Panc1 (cell line): ENCODE data around the gene GNG7. TPM values are rescaled to one million over a fixed set of nuclear protein-coding genes. Genes with fewer than 3 reads are reported as not detected.

Source experiments
- ATAC-seq: fragments of 200-7000 bp; cut with Tn5 transposase; 2 replicates; pipeline ENCODE4 v1.9.1; 2020; ENCODE audit warnings: mild to moderate bottlenecking, moderate library complexity
- BruUV-seq: library from RNA; stranded (reverse); fragments of 400-500 nt; replicated peaks from 2 replicates; lab custom pipeline; 2021; lab: Mats Ljungman, UMichigan
- CTCF ChIA-PET: fragments of 300-600 bp; sonication (Branson Sonifier 250); formaldehyde crosslinking; loops from one replicate; lab custom pipeline; 2022; ENCODE audit warnings: antibody characterized with exemption; lab: Charles Lee
- POLR2A ChIA-PET: fragments of 300-600 bp; sonication (Branson Sonifier 250); formaldehyde crosslinking; loops from one replicate; lab custom pipeline; 2022; ENCODE audit warnings: antibody characterized with exemption; lab: Charles Lee
- DNase-seq: peaks from one replicate; pipeline ENCODE4 v3.0.0-alpha.2; 2010; ENCODE audit warnings: low read depth, low spot score
- H3K27ac ChIP-seq: 2 replicates; pipeline ENCODE4 v1.5.1; 2011; ENCODE audit warnings: mild to moderate bottlenecking, low read length, inconsistent platforms
- H3K27me3 ChIP-seq: fragments of 200-500 bp; sonication (Bioruptor generic); 2 replicates; pipeline ENCODE4 v1.6.0; 2014; ENCODE audit warnings: low read length, inconsistent platforms; ENCODE audit not compliant: control insufficient read depth, insufficient read depth
- H3K36me3 ChIP-seq: fragments of 200-500 bp; sonication (Bioruptor generic); 2 replicates; pipeline ENCODE4 v1.5.1; 2014; ENCODE audit warnings: inconsistent platforms, mild to moderate bottlenecking, low read length, moderate library complexity; ENCODE audit not compliant: control insufficient read depth, insufficient read depth
- H3K4me1 ChIP-seq: 2 replicates; pipeline ENCODE4 v1.5.1; 2011; ENCODE audit warnings: inconsistent platforms, mild to moderate bottlenecking, low read length, moderate library complexity; ENCODE audit not compliant: control insufficient read depth, insufficient read depth
- H3K4me3 ChIP-seq, 2 experiments: 2 replicates each; pipeline ENCODE4 v1.5.1; 2011 to 2012; ENCODE audit warnings: low read depth in 2 of 2, low read length in 2 of 2, mild to moderate bottlenecking in 2 of 2, inconsistent platforms in 1 of 2, moderate library complexity in 1 of 2
- H3K9me3 ChIP-seq: fragments of 200-500 bp; sonication (Bioruptor generic); 2 replicates; pipeline ENCODE4 v1.5.1; 2014; ENCODE audit warnings: low read depth, mild to moderate bottlenecking, inconsistent platforms, low read length, moderate library complexity; ENCODE audit not compliant: control insufficient read depth, insufficient read depth
- CTCF ChIP-seq: fragments of 450-650 bp; IDR thresholded peaks from 2 replicates; pipeline ENCODE4 v1.5.1; 2017; ENCODE audit warnings: mild to moderate bottlenecking
- POLR2AphosphoS5 ChIP-seq: IDR thresholded peaks from 2 replicates; pipeline ENCODE4 v1.6.1; 2012; ENCODE audit warnings: mild to moderate bottlenecking, low read depth, low read length, moderate library complexity
- REST ChIP-seq, 2 experiments: IDR thresholded peaks; 2 replicates each; pipeline ENCODE4 v1.6.1; 2011 to 2012; ENCODE audit warnings: low read depth in 2 of 2, control low read depth in 1 of 2, low read length in 1 of 2, mild to moderate bottlenecking in 1 of 2, moderate library complexity in 1 of 2; ENCODE audit not compliant: insufficient read depth in 1 of 2
- SIN3A ChIP-seq: IDR thresholded peaks from 2 replicates; pipeline ENCODE4 v1.6.1; 2012; ENCODE audit warnings: low read depth, mild to moderate bottlenecking, low read length, moderate library complexity, borderline replicate concordance; ENCODE audit not compliant: insufficient read depth
- TCF7L2 ChIP-seq: IDR thresholded peaks from 2 replicates; pipeline ENCODE4 v1.6.1; 2011; ENCODE audit warnings: mild to moderate bottlenecking, low read depth, low read length, inconsistent platforms
- in situ Hi-C: cut with HindIII; loops from 2 replicates; pipeline ENCODE4 v1.10.0; 2016; ENCODE audit warnings: low sequenced_read_pairs, low pct_unique_long_range_greater_than_20kb
- intact Hi-C: fragments of 100-400 bp; cut with micrococcal nuclease; formaldehyde crosslinking; loops from one replicate; pipeline ENCODE4 v1.10.0; 2022; ENCODE audit not compliant: unreplicated experiment
- total RNA-seq: library from RNA; stranded (reverse); gene quantifications from one replicate; pipeline ENCODE4 v1.2.1, GENCODE V29; 2021; ENCODE audit not compliant: unreplicated experiment

GNG7 gene
- total RNA-seq, 1 experiment from 2014 or later, result 0.74 TPM

- TF ChIP-seq POLR2AphosphoS5 (no peak), SIN3A (no peak), CTCF (no peak), REST (IDR thresholded peaks at IDR 0.05; ENCODE audit: insufficient read depth in 1 of 2, low read depth in 2 of 2, low read length in 1 of 2) (no peak), TCF7L2 (no peak)
- peaks cover 38% of the 10 kb centered on the region for H3K4me1 ChIP-seq
- no peak for DNase-seq
- POLR2A ChIA-PET, result interaction anchor here (0.7 kb wide), 1 partner anchor 9 kb away, joined by 3 read pairs; no protein-coding TSS in a partner anchor
- in situ Hi-C loops, result no loop called here
- H3K9me3 ChIP-seq, result peaks cover 5% of the 10 kb centered on the region; the same call in 1 of the 2 replicates
- H3K27me3 ChIP-seq, result no peaks in the 10 kb centered on the region
- no peak overlapping the region for H3K4me3 ChIP-seq
- CTCF ChIA-PET, result no interaction called here
- peak overlapping the region; percentile 86 for H3K27ac ChIP-seq
- ATAC-seq, result peak; percentile 39; the same call in 1 of the 2 replicates
- BruUV-seq, result no TSS peak
- no peaks in the 10 kb centered on the region for H3K36me3 ChIP-seq
- intact Hi-C loops, result no loop called here
These were observed 168.0 kb downstream of the GNG7 start for GRCh38 chr19:2534423-2535013.

- intact Hi-C loops, result no loop called here
- POLR2A ChIA-PET, result interaction anchor here (0.6 to 1.0 kb wide), 3 partner anchors 8 to 10 kb away, joined by 3 read pairs; no protein-coding TSS in a partner anchor
These were observed 168.6 kb downstream of the GNG7 start for GRCh38 chr19:2533686-2534422.

More at GRCh38 chr19:2533686-2534422, 168.6 kb downstream of the GNG7 start:
- Histone ChIP-seq H3K9me3 (peaks cover 5% of the 10 kb centered on the region; the same call in 1 of the 2 replicates), H3K27ac (peak overlapping the region; percentile 86), H3K27me3 (no peaks in the 10 kb centered on the region), H3K36me3 (no peaks in the 10 kb centered on the region), H3K4me3 (no peak overlapping the region), H3K4me1 (peaks cover 35% of the 10 kb centered on the region)
- no peak for DNase-seq
- peak; percentile 20; the same call in 1 of the 2 replicates for ATAC-seq
- no TSS peak for BruUV-seq
- in situ Hi-C loops, result no loop called here
- TF ChIP-seq POLR2AphosphoS5 (no peak), SIN3A (no peak), TCF7L2 (no peak)
- CTCF ChIA-PET, result interaction anchor here (0.6 kb wide), 1 partner anchor 31 kb away, joined by 5 read pairs; no protein-coding TSS in a partner anchor
